IMR-90 (cell line): ENCODE measurements around the gene PCMTD2.

Experiments used
- CEBPB ChIP-seq: IDR thresholded peaks from 2 replicates; pipeline ENCODE4 v1.6.1; 2012; ENCODE audit warnings: low read depth, low read length, improper control_type of control experiment
- CTCF ChIP-seq: conservative IDR thresholded peaks from 2 replicates; pipeline ENCODE4 v1.5.1; 2012; ENCODE audit warnings: mild to moderate bottlenecking, low read depth, low read length, improper control_type of control experiment
- ELK1 ChIP-seq: fragments of 150-350 bp; IDR thresholded peaks from 2 replicates; pipeline ENCODE4 v1.6.1; 2016; ENCODE audit warnings: low read depth, mild to moderate bottlenecking, low read length, moderate library complexity, borderline replicate concordance
- FOS ChIP-seq: fragments of 150-350 bp; IDR thresholded peaks from 2 replicates; pipeline ENCODE4 v1.6.1; 2016; ENCODE audit warnings: low read depth, low read length
- MAFK ChIP-seq: IDR thresholded peaks from 2 replicates; pipeline ENCODE4 v1.6.1; 2012; ENCODE audit warnings: low read depth, low read length, improper control_type of control experiment
- MAZ ChIP-seq: IDR thresholded peaks from 2 replicates; pipeline ENCODE4 v1.6.1; 2012; ENCODE audit warnings: low read depth, mild to moderate bottlenecking, low read length, improper control_type of control experiment, moderate library complexity, borderline replicate concordance
- MXI1 ChIP-seq: IDR thresholded peaks from 2 replicates; pipeline ENCODE4 v1.6.1; 2012; ENCODE audit warnings: low read depth, mild to moderate bottlenecking, low read length, moderate library complexity, borderline replicate concordance
- POLR2A ChIP-seq: IDR thresholded peaks from 2 replicates; pipeline ENCODE4 v1.6.1; 2012; ENCODE audit warnings: mild to moderate bottlenecking, low read depth, low read length
- RAD21 ChIP-seq: IDR thresholded peaks from 2 replicates; pipeline ENCODE4 v1.6.1; 2012; ENCODE audit warnings: low read length, improper control_type of control experiment
- SMC3 ChIP-seq: fragments of 150-350 bp; IDR thresholded peaks from 2 replicates; pipeline ENCODE4 v1.6.1; 2016; ENCODE audit warnings: low read depth, mild to moderate bottlenecking, antibody characterized with exemption, low read length, moderate library complexity

- no peak for TF ChIP-seq CTCF
- no peak for TF ChIP-seq CEBPB
- TF ChIP-seq POLR2A, result no peak; the same call in 1 of the 2 replicates
- no peak for TF ChIP-seq RAD21
- peak; percentile 42; the same call in 1 of the 2 replicates for TF ChIP-seq MAZ
- no peak for TF ChIP-seq ELK1
- no peak; the same call in 1 of the 2 replicates for TF ChIP-seq MXI1
- no peak for TF ChIP-seq MAFK
- TF ChIP-seq FOS, result no peak
- TF ChIP-seq SMC3, result no peak
Measured at GRCh38 chr20:64255361-64256281, at the start of gene PCMTD2.
